HG03097 (cell line): ENCODE results near the gene IL26.
"Not testable (repeated sequence)": the region's sequence is repeated elsewhere in the genome, so short reads cannot be mapped to it uniquely, and the experiment has no call there.

ENCODE experiments used
- ATAC-seq: cut with Tn5 transposase; IDR thresholded peaks from one replicate; pipeline ENCODE4 v1.9.1; 2021; ENCODE audit not compliant: unreplicated experiment, low FRiP score

The IL26 gene

DNA sequence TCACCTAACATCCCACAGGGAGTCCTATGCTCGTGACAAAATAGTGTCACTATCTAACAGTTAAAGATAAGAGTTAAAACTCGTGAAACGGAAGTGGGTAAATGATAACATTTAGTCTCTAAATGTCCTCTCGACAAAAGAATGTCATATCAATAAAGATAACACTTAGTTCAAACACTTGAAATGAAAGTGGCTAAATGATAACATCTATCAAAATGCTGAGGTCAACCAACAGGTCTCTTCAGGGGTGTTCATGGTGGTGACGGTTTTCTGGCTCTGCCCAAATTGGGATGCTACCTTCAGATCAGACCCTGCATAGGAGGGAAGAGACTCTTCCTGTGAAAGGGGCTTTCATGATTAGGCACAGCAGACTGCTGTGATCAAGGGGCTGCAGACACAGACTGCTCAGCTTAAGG lies 22.1 kb downstream of the IL26 start:
- ATAC-seq, result no peak

DNA sequence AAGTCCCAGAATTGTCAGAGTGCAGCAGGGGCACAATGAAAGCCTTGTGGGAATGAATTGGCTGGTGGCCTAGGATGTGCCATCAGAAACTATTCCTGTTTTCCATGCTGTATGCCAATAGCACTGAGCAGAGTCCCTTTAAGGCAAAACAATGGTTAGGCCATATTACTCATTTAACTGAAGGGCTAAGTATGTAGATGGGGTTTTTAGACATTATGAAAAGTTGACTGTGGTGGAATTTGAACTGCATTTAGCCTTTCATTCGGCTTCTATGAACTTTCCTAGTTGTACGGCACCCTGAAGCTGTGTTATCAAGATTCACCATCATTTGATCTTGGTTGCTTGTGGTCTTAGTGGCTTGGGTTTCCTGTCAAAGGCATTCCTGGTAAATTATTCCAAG lies 24.8 kb downstream of the IL26 start:
- ATAC-seq, result no peak

DNA sequence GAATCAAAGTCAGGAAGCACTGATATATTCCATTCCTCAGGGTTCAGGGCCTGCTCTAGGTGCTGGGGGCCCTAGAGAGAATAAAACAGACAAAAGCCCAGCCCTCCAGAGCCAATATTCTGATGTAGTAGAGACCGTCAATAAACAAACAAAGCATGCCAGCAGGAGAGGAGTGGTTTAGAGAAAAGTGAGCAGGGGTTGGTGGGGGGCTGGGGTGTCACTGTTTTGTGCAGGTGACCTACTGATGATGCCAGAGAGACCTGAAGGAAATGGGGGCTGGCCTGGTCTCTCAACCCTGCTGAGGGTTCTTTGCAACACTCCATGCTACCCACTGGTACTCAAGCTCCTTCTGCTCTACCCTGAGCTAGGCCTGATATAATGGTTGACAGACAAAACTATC lies 26.5 kb downstream of the IL26 start:
- ATAC-seq, result no peak

DNA sequence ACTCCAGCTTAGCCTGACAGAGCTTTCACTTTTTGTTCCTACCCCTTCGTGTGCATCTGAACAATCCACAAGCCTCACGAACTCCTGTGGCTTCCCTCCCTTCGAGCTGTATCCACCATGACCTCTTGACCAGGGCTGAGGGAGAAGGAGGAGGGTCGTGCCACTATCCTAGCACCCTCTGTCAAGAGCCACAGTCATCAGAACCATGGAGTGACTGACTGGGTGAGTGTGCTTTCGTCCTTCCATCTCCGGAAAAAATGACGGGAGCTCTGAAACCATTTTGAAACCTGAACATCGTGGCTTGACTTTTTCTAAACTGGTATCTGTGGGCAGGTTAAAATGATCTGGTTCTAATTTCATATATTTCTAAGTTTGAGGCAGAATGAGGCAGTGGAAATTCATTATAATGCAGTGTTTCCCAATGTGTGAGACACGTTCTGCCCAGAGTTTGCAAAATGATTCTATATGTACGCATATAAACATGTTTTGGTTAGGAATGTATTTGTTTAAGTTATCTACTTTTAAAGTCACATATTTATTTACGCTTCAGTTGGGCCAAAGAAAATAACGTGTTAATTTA lies 27.0 kb downstream of the IL26 start:
- ATAC-seq, result no peak

DNA sequence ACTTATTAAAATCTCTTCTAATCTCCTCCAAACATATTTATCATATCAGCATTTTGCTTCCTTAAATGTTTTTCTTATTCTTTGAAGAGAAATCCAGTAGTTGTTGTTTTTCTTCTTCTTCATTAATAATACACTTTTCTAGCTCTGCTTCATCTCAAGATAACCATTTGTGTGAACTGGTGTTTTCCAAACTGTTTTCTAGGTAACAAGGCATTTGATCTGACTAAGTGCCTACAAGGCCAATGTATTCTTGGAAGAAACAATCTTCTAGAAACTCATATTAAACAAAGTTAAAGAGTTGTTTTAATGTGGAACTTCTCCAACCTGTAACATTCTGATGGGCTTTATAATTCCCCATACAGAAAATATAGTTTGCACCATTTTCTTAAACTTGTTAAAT lies 35.3 kb downstream of the IL26 start:
- no peak for ATAC-seq

DNA sequence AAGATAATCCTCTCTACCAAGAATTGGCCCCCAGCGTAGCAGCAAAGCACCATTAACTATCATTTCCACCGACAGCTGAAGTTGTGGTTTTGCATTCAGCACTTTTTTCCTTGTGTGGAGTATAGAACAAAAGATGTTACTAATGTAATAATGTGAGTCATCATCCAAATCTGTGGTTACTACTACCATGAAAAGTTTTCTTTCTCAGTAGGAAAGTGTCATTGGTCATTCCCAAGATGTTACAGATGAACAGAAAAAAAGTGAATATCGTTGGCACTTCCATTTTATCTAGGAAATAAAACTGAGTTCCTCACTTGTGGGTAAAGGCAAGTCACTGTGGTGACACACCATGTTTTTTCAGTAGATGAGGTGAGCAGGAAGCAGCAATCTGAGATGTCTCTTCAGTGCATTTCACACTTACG lies 35.8 kb downstream of the IL26 start:
- ATAC-seq, result no peak

DNA sequence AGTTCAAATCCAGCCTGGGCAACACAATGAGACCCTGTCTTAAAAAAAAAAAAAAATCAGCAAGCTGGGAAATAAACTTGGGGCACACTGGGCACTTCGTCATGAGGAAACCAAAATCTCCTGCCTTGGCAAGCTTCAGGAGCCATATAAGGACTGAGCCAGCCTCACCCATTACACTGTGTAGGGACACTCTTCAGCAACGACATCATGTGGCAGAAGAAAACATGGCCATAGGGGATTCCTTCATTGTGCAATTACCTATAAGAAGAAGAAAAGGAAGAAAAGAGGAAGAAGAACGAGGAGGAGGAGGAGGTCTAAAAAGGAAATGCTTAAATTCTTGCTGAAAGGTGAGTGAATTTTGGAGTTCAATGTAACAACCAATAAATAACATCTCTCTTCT lies 40.0 kb downstream of the IL26 start:
- ATAC-seq, result no peak

DNA sequence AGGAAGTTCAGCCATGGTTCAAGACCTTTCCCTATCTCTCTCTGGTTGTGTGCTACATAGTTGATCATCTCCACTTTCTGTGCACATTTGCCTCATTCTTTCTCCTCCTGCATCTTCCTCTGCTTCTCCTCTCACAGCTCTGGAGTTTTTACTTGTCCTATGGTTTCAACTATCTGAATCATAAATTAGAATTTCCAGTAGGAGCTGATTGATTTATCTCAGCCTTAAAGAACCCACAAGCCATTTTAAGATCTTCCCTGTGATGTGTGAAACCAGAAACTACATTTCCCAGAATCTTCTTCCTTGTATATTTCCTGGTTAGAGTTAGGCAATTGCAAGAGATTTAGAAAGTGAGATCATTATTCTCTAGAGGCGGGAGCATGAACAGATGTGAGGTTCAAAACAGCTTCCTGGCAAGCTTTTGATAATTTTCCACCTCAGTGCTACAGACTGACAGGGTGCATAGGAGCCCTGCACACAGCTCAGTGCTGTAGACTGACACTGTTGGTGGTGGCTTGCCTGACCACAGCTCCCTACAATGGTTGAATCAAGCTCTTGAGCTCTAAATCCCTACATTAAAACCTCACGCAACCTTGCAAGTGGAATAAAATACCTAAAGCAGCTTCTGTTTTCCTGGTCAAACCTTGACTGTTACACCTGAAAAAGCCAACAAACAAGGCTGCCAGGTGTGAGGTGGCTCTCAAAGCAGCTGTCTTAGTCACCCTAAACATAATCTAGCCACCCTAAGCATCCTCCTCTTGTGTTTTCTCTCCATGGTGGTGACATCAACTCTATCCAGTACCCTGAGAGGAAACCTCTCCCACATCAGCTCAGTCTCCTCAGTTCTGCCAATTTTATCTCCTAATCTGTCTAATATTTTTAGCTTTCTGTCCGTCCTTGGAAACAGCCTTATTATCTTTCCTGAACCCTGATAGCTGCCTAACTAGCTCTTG lies 44.5 kb downstream of the IL26 start:
- ATAC-seq, result no peak

DNA sequence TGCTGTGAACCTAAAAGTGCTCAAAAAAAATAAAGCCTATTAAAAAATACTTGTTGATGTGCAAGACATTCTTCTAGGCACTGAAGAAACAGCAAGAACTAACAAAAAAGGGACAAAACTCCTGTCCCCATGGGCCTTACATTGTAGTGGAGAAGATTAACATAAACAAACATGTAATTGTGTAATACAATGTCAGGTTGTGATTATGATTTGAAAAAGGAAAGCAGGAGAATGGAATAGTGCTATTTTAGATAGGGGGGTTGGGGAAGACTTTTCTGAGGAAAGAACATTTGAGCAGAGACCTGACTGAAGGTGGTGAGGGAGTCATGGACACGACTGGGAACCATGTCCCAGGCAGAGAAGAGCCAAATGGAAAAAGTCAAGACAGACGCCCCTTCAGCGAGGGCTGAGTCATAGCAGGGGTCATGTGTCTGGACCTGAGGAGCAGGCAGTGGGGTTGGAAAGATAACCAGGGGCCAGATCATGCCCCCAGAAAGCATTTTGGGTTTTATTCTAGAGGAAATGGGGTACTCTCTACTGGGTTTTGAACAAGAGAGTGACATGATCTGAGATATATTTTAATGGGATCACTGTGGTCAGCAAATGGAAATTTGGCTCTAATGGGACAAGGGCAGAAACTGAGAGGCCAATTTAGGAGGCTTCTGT lies 46.7 kb downstream of the IL26 start:
- ATAC-seq, result no peak

DNA sequence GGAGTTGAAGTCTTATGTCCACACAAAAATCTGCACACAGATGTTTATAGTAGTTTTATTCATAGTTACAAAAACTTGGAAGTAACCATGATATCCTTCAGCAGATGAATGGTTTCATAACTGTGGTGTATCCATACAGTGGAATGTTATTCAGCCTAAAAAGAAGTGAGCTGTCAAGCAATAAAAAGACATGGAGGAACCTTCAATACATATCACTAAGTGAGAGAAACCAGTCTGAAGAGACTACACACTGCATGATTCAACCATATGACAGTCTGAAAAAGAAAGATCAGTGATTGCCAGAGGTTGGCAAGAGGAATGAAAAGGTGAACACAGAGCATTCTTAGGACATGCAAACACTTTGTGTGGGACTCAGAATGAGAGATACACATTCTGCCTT lies 47.4 kb downstream of the IL26 start:
- ATAC-seq, result no peak

DNA sequence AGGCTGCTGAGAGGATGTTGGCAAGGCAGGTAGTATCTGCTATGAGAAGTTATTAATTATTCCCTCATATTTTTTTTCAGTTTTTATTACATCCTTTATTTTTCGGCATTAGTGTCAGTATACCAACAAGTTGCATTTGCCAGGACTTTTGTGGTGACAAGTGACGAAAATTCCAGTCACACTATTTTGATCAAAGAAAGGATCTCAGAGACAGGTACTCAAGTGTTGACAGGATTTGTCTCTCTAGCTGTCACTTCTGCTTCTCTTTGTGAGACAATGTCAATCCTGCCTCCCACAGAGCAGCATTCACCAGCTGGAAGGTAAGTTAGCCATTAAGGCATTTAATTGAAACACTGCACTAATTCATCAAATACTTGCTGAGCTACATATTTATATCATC lies 48.0 kb downstream of the IL26 start:
- ATAC-seq, result no peak

DNA sequence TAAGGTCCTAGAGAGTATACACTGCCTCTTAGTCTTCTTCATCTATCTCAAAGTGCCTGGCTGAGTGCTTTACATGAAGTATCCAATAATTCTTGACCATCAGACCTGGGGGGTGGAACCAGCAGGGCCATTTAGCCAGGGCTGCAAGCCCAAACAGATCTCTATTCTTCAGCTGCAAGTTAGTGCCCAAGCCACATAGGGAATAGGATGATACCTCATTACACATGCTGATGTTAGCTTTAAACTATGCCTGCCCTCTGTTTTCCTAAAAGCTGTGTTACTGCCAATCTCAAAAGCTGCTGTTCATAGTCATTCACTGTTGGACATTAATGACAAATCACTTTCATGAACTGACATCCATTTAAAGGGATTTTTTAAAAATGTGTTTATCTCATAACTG lies 49.4 kb downstream of the IL26 start:
- ATAC-seq, result no peak

DNA sequence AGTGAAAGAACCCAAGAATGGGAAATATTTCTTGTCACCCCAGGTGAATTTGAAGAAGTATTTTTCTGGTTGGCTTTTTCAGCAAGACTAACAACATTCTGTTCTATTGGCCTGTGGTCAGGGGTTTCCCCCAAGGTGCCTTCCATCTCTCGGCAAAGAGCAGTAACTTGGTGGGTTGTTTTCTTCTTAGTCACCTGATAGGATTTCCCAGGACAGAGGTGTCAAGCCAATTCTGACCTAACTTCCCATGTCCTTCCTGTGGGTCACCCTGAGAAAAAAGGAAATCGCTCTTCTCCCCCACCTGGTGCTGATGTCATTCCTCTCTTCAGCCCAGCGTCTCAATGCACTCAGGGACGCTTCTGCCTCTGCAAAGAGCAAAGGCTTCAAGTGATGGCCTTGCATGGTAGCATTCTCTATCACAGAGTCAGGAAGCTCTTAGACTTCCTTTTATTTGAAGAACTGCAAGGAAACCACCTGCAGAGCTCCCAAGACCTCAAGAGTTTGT lies 50.0 kb downstream of the IL26 start:
- peak; percentile 84 for ATAC-seq

DNA sequence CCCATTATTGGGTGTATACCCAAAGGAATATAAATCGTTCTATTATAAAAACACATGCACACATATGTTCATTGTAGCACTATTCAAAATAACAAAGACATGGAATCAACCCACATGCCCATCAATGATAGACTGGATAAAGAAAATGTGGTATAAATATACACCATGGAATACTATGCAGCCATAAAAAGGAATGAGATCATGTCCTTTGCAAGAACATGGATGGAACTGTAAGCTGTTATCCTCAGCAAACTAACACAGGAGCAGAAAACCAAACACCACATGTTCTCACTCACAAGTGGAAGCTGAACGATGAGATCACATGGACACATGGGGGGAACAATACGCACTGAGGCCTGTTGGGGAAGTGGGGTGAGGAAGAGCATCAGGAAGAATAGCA lies 50.8 kb downstream of the IL26 start:
- not testable (repeated sequence) for ATAC-seq

DNA sequence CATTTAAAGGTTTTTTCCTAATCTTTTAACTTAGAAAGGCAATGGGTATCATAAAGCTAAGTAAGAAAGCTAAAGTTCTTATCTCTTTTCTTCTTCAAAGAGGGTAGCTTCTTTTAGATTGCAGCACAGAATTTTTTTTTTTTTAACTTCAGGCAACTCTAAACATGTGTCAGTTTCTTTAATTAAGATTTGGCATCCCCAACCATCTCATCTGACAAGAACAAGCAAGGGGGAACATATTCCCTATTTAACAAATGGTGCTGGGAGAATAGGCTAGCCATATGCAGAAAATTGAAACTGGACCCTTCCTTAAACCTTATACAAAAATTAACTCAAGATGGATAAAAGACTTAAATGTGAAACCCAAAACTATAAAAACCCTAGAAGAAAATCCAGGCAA lies 51.8 kb downstream of the IL26 start:
- no peak for ATAC-seq

DNA sequence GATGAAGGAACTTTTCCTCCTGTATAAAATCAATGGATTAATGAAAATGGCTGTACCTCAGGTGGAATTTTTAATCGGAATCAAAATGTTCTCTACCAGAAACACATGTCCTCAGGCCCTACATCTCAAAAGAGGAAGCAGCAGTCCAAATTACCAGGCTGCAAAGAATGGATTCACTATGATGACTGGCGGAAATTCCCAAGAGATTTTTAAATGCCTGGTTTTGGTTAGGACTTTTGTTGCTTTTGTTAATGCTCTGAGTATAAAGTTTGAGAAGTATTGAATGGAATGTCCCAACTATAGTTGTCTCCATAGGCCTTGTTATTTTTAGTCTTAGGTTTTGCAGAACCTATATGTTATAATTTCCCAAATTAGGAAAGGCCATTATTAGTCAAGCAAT lies 54.9 kb downstream of the IL26 start:
- ATAC-seq, result no peak

DNA sequence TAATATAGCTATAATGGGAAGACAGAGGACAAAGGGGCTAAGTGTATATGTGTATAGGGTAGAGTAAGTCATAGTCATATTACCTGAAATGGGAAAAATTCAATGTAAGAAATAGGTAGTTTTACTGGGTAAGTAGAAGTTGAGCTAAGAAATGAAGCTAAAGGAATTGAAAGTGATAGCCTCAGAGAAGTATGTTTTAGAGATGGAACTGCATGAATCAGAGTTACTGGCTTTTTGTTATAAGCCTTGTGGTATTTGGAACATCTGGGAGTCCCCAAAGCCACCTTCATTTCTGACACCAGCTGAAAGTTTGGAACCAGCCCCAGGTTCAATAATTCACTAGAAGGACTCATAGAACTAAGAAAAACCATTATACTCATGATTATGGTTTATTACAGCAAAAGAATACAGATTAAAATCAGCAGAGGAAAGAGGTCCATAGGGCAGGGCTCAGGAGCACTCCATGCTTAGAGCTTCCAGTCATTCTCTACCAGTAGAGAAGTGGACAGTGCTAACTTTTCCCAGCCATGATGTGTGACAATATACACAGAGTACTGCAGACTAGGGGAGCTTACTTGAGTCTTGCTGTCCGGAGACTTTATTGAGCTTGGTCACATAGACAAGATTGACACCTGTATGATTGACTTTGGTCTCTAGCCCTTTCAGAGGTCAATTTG lies 56.3 kb downstream of the IL26 start:
- ATAC-seq, result no peak

DNA sequence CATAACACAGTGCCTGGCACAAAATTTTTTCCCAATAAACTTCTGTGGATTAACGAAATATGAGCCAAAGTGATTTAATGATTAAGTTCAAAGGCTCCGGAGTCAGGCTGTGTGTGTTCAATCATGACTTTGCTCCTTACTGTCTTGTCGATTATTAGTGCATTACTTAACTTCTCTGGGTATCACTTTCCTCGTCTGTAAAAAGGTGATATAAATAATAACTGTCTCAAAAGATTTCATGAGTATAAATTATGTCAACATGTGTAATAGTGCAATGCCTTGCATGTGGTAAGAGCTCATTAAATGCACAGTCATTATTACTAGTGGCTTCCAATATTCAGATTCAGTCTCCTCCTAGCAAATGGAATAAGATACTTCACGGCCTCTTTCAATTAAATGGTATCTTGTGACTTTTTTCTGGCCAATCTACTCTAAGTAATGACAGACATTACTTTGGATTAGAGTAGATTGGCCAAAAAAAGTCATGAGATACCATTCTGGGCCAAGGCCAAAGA lies 59.2 kb downstream of the IL26 start:
- ATAC-seq, result no peak

DNA sequence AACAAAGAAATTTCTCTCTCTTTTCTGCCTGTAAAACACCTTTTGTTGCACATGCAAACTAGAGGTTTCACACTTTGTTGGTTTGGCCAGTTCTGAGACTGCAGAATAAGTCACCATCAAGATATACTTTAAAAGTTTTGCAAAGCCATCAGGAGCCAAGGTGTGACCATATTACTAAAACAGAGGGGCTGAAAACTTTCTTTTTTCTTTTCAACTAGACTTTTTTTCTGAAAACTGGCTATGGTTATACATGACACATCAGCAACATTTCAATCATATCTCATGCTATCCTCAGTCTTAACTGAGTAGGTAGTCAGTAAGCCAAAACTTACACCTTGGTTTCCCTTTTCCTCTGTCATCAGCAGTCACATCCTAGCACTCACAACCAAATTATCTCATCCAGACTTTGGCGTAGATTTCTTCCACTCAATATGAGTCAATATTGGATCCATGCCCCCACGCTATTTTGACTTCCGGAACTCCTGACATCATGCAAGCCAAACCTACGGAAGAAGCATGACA lies 62.0 kb downstream of the IL26 start:
- ATAC-seq, result peak; percentile 43

DNA sequence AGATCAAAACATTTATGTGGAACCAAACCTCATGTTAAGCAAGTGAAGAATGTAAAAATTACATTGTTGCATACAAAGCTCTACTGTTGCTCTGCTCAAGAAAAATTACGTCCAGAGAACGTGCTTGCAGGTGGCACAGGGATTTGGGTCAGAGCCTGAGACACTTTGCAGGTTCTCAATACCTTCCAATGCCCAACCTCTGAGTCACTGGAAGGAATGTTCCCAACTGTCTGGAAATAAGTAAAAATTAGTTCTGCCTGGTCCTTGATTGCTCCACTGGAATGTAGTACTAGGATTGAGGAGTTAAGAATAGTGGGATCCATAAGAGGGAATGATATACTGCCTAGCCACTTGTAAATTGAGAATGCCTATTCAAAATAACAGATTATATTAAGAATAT lies 63.2 kb downstream of the IL26 start:
- no peak for ATAC-seq
